K562 (cell line): ENCODE results near the gene WTAP. TPM values are rescaled to one million over a fixed set of nuclear protein-coding genes. Genes with fewer than 3 reads are reported as not detected.

Experiments
- CREB3L1 ChIP-seq: fragments of 450-650 bp; IDR thresholded peaks from 2 replicates; pipeline ENCODE4 v1.6.1; 2014; ENCODE audit warnings: low read depth, mild to moderate bottlenecking, moderate library complexity, borderline replicate concordance
- DMBX1 ChIP-seq: fragments of 250-450 bp; sonication (Bioruptor Pico); IDR thresholded peaks from 2 replicates; pipeline ENCODE4 v1.8.0; 2022; ENCODE audit warnings: inconsistent platforms, mild to moderate bottlenecking, moderate library complexity, borderline replicate concordance
- HBP1 ChIP-seq: fragments of 450-650 bp; formaldehyde crosslinking; IDR thresholded peaks from 2 replicates; pipeline ENCODE4 v1.4.0; 2022; ENCODE audit warnings: missing genetic modification characterization
- HNRNPL ChIP-seq: fragments of 200-400 bp; formaldehyde crosslinking; IDR thresholded peaks from 2 replicates; pipeline ENCODE4 v1.6.1; 2017; ENCODE audit warnings: low read depth, mild to moderate bottlenecking, low read length
- RBFOX2 ChIP-seq: fragments of 200-400 bp; formaldehyde crosslinking; IDR thresholded peaks from 2 replicates; pipeline ENCODE4 v1.6.1; 2017; ENCODE audit warnings: low read depth, mild to moderate bottlenecking, low read length, moderate library complexity
- RNF2 ChIP-seq: sonication (generic); IDR thresholded peaks from 2 replicates; pipeline ENCODE4 v1.6.1; 2016
- RREB1 ChIP-seq: fragments of 250-450 bp; sonication (Bioruptor Pico); IDR thresholded peaks from 2 replicates; pipeline ENCODE4 v1.4.0; 2020
- RUNX1 ChIP-seq: sonication (generic); IDR thresholded peaks from 2 replicates; pipeline ENCODE4 v1.6.1; 2016; ENCODE audit warnings: antibody characterized with exemption, low read depth
- SRF ChIP-seq, 2 experiments: fragments of 250-450, 450-650 bp in 1 of 2; sonication (Bioruptor Pico) in 1 of 2; sonication (generic) in 1 of 2; formaldehyde crosslinking; IDR thresholded peaks; 2 replicates each; pipeline versions ENCODE4 v1.5.0 to v1.5.1; 2020 to 2022; ENCODE audit warnings: mild to moderate bottlenecking in 1 of 2, missing genetic modification reagents in 1 of 2
- TBL1XR1 ChIP-seq, 2 experiments: IDR thresholded peaks; 2 replicates each; pipeline ENCODE4 v1.6.1; 2012; ENCODE audit warnings: improper control_type of control experiment in 2 of 2, low read length in 2 of 2, mild to moderate bottlenecking in 1 of 2
- U2AF2 ChIP-seq: fragments of 200-400 bp; formaldehyde crosslinking; optimal IDR thresholded peaks from 2 replicates; pipeline ENCODE3; 2017; ENCODE audit warnings: low read depth, mild to moderate bottlenecking, low read length
- ZNF586 ChIP-seq: fragments of 450-650 bp; formaldehyde crosslinking; conservative IDR thresholded peaks from 2 replicates; pipeline ENCODE4 v1.4.0; 2020; ENCODE audit warnings: mild to moderate bottlenecking, moderate library complexity
- polyA plus RNA-seq, 8 experiments: library from polyadenylated mRNA; depleted of rRNA in 4 of 8; stranded (reverse) in 5 of 8; unstranded in 3 of 8; fragments of >200 nt; fragmentation: Nextera tagmentation in 2 of 8; fragmentation: Illumina TruSeq in 1 of 8; extraction: Ambion mirVana in 2 of 8; extraction: Trizol in 1 of 8; gene quantifications; 2 replicates each; pipeline versions ENCODE4 v1.2.1 to v1.2.3, GENCODE V29; 2011 to 2014; ENCODE audit warnings: inconsistent platforms in 1 of 8, missing spikeins in 1 of 8
- total RNA-seq, 7 experiments: library from RNA; depleted of rRNA in 6 of 7; stranded (reverse); fragments of >200 nt in 6 of 7; fragmentation: Illumina TruSeq in 2 of 7; extraction: Trizol in 2 of 7; gene quantifications; 2 replicates each; pipeline versions ENCODE4 v1.2.1 to v1.2.3, GENCODE V29; 2011 to 2021; ENCODE audit warnings: low replicate concordance in 1 of 7

Gene WTAP
- total and polyA plus RNA-seq, 9 of the 15 experiments (the other 6 are each of a cell fraction or from before 2014, with no cell fraction given): 52.4 to 156 (median 110) TPM

- TF ChIP-seq ZNF586 (CRISPR knock-in tag) (no peak), CREB3L1 (peak; percentile 79), RBFOX2 (peak; percentile 99), DMBX1 (CRISPR knock-in tag) (peak; percentile 91), SRF (CRISPR knock-in tag; IDR thresholded peaks at IDR 0.05) (peak in 1 of 2 experiments; percentile 46; a peak in 1 of 4 replicates), HBP1 (peak; percentile 34), HNRNPL (peak; percentile 85), TBL1XR1 (IDR thresholded peaks at IDR 0.05; ENCODE audit: low read length in 2 of 2) (peak; percentile 22 to 29; a peak in 2 of 4 replicates), RNF2 (peak; percentile 95), RUNX1 (peak; percentile 77), RREB1 (CRISPR knock-in tag) (peak; percentile 5), U2AF2 (no peak)
These were observed at the start of gene WTAP (continued) for GRCh38 chr6:159726918-159727716.
